Fibroblast of pulmonary artery (primary cell): ENCODE measurements around the gene LIN52.
A peak's percentile ranks its signal among the peaks of the same experiment; 100 is the strongest.

Source experiments
- DNase-seq: peaks from one replicate; pipeline ENCODE4 v3.0.0-alpha.2; 2010; ENCODE audit warnings: low read depth
- H3K4me3 ChIP-seq: replicated peaks from 2 replicates; pipeline ENCODE4 v1.5.1; 2011; ENCODE audit warnings: low read depth, mild to moderate bottlenecking, control low read depth, low read length, moderate library complexity
- CTCF ChIP-seq: IDR thresholded peaks from 2 replicates; pipeline ENCODE4 v1.5.1; 2011; ENCODE audit warnings: mild to moderate bottlenecking, control low read depth, low read length, inconsistent platforms; ENCODE audit errors: missing control alignments

Gene LIN52

GRCh38 chr14:74133833-74134481 lies 49.2 kb downstream of the LIN52 start:
- no peak for TF ChIP-seq CTCF
- no peak overlapping the region for H3K4me3 ChIP-seq
- no peak for DNase-seq

DNA sequence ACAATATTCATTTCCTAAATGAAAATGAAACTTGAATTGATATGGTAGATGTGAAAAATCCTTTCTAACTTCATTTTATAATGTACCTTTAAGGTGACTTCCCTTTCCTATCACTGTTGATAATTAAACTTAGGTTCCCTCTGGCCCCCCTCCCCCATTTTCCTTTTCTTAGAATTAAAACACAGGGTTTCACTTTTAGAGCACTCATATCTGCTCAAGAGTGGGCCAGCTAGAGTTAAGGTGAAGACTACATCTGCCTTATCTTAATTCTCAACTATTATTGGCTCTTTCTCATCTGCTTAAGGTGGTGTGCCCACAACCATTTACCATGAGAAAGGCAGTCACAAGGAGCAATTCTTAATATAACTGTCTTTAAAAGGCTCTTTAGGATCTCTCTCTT lies 49.7 kb downstream of the LIN52 start:
- H3K4me3 ChIP-seq = no peak overlapping the region
- TF ChIP-seq CTCF = no peak
- DNase-seq = no peak

DNA sequence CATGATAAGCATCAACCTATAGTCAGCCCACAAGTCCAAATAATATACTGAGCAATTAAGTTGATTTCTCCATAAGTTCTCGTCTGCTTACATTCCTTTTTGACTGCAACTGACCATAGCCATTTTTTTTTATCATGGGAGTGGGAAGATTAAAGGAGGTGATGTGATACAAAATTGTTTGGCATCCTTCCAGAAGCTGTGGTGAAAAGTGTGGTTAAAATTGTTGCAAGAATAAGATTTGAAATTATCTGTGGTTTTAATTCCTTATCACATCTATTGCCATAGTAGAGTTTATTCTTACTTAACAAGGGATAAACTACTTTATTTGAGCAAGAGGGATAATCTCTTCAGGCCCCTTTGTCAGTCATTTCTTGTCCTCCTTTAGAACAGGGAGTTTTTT lies 50.7 kb downstream of the LIN52 start:
- H3K4me3 ChIP-seq = no peak overlapping the region
- peak; percentile 69 for DNase-seq
- TF ChIP-seq CTCF = no peak

GRCh38 chr14:74140374-74140850 lies 55.7 kb downstream of the LIN52 start:
- DNase-seq = peak; percentile 13
- TF ChIP-seq CTCF = no peak
- H3K4me3 ChIP-seq = no peak overlapping the region

- no peak overlapping the region for H3K4me3 ChIP-seq
- peak; percentile 15 for DNase-seq
- no peak for TF ChIP-seq CTCF
Measured at GRCh38 chr14:74141703-74142102, 56.9 kb downstream of the LIN52 start.

DNA sequence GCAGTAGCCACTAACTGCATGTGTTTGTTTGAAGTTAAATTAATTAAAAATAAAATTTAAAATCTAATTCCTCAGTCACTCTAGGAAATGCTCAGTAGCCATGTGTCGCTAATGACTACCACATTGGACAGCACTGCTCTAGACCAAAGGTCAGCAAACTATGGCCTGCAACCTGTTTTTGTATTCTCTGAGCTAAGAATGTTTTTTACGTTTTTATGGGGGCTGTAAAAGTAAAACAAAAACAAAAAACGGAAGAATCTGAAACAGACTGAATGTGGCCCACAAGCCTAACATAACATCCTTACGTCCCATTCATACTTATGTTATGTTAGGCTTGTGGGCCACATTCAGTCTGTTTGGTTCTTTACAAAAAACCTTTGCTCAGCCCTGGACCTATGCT lies 57.8 kb downstream of the LIN52 start:
- no peak overlapping the region for H3K4me3 ChIP-seq
- no peak for TF ChIP-seq CTCF
- DNase-seq = no peak

DNA sequence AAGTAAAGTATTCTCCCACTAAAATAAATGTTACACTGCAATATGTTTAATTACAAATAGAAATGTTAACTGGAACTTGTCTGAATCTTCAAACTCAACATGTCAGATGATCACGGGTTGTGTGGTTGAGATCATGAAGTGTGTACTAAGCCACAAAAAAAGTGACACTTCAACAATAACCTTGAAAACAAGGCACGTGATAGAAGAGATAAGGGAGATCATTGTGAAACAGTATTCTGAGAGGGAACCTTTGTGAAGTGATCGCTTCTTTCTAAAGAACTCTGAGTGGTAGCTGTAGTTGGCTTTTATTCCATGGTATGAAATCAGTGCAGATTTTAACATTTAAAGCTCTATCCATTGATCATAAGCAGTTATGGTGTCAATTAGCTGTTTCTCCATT lies 60.0 kb downstream of the LIN52 start:
- H3K4me3 ChIP-seq = no peak overlapping the region
- no peak for DNase-seq
- no peak for TF ChIP-seq CTCF
